Hippocampal formation (tissue), 2 donors: ENCODE data around the gene ANKRD40.

Experiments used
- DNase-seq, 2 donors: peaks; one replicate each; lab custom pipeline; 2025; lab: John Stamatoyannopoulos, UW

The ANKRD40 gene

DNA sequence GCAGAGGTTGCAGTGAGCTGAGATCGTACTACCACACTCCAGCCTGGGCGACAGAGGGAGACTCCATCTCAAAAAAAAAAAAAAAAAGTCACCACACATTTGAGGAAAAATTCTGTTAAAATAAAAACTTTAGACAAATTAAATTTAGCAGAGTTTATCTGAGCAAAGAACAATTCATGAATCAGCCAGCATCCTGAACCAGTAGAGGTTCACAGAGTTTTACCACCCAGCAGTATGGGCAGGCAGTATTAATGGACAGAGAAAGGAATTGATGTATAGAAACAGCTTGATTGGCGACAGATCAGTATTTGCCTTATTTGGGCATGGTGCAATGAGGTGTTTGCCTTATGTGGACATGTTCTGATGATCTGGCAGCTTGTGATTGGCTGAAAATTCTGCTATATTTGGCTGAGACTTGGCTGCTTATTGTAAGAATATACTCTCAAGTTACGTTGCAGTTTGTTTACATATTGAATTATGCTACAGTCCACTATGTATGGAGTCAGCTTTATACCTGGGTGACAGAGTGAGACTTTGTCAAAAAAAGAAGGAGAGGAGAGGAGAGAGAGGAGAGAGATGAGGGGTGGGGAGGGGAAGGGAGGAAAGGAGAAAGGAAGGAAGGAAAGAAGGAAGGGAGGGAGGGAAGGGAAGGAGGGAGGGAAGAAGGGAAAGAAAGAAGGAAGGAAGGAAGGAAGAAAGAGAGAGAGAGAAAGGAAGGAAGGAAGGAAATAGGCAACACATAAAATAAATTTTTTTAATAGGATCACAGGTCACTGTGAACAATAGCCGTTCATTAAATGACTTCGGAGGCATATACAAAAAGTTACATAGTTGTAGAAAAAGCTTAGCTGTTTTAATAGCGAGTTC lies 58.4 kb downstream of the ANKRD40 start:
- DNase-seq = no peak

GRCh38 chr17:50647187-50647586 lies 60.5 kb downstream of the ANKRD40 start:
- no peak for DNase-seq

DNA sequence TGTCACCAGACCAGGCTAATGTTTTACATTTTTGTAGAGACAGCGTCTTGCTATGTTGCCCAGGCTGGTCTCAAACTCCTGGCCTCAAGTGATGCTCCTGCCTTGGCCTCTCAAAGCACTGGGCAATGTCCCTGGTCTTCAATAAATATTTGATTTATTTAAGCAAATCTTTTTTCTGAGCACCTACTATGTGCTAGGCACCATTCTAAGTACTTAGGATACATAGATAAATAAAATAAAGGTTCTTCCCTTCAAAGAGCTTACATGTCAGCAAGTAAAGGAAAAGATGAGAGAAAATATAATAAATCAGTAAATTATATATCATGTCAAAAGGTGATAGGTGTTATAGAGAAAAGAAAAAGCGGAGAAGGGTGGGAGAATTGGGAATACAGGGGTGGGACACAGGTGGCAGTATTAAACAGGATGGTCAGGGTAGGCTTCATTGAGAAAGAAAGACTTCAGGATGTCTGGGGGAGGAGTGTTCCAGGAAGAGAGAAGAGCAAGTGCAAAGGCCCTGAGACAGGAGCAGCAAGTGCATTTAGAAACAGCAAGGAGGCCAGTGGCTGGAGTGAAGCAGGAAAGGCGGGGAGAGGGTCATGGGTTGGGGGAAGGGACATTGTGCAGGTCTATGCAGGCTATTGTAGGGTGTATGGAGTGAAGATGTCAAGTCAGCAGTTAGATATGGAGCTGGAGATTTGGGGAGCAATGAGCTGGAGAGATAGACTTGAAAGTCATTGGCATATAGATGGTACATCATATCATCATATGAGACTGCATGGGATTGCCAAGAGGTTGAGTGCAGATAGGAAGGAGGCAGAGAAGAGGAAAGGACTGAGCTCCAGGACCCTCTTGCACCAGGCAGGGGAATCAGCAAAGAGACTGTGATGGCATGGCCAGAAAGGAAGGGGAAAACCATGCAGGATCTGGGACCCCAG lies 61.7 kb downstream of the ANKRD40 start:
- no peak for DNase-seq
